ENCODE data around the gene PTTG1IP. TPM values are rescaled to one million over a fixed set of nuclear protein-coding genes. Genes with fewer than 3 reads are reported as not detected.
"Not testable (repeated sequence)": the region's sequence is repeated elsewhere in the genome, so short reads cannot be mapped to it uniquely, and the experiment has no call there.

PTTG1IP gene
- total RNA-seq, 2 donors from 2014 or later = 216 to 244 TPM

DNA sequence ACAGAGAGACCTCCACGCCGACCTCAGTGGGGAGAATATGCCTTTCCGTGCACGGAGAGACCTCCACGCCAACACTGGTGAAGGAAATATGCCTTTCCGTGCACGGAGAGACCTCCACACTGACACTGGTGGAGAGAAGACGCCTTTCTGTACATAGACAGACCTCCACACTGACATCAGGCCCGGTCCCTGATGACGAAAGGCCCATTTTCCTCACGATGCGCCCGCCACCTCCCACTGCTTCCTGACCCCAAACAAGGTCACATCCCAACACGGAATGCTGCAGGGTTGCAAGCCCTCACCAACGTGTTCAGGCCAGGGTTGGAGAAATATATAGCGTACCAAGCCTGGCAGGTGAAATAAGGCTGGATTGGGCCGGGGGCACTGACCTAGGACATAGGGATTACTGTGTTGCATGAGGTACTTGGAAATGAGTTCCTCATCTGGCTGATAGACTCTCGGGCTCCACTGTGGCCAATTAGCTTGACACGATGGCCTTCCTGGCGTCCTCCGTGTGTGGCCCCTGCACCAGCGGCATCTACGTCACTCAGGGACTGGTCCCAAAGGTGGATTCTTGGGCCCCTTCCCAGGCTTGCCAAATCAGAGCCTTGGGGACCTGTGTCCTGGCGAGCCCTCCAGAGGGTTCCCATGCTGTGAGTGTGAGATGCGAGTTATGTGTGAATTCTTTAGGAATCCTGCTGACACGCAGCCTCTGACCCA lies 39.1 kb downstream of the PTTG1IP start:
- WGBS = 89% methylated on average over 26 of the region's 26 CpGs
- DNase-seq (ENCODE audit: low spot score) = no peak

DNA sequence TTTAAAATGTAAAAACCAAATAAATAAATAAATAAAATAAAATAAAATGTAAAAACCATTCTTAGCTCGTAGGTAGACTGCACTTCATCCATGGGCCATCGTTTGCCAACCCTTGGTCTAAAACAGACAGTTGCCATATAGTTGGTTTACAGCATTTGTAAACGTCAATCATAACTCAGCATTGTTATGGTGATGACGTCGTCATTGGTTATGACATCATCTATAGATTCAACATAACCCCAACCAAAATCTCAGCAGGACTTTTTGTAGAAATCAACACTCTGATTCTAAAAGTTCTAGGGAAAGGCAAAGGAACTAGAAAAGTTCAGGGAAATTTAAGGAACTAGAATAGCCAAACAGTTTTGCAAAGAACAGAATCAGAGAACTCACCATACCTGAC lies 39.8 kb downstream of the PTTG1IP start:
- TF ChIP-seq POLR2AphosphoS5 (IDR thresholded peaks at IDR 0.05) (no peak), POLR2A (IDR thresholded peaks at IDR 0.05) (no peak)
- TF ChIP-seq, protein P1, sequence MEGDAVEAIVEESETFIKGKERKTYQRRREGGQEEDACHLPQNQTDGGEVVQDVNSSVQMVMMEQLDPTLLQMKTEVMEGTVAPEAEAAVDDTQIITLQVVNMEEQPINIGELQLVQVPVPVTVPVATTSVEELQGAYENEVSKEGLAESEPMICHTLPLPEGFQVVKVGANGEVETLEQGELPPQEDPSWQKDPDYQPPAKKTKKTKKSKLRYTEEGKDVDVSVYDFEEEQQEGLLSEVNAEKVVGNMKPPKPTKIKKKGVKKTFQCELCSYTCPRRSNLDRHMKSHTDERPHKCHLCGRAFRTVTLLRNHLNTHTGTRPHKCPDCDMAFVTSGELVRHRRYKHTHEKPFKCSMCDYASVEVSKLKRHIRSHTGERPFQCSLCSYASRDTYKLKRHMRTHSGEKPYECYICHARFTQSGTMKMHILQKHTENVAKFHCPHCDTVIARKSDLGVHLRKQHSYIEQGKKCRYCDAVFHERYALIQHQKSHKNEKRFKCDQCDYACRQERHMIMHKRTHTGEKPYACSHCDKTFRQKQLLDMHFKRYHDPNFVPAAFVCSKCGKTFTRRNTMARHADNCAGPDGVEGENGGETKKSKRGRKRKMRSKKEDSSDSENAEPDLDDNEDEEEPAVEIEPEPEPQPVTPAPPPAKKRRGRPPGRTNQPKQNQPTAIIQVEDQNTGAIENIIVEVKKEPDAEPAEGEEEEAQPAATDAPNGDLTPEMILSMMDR (IDR thresholded peaks at IDR 0.05) = no peak
- no peak for DNase-seq (ENCODE audit: low spot score)
- no peak overlapping the region for H3K4me3 ChIP-seq
- intact Hi-C loops (cut with DNase I) = no loop called here
- no peaks in the 10 kb centered on the region for H3K36me3 ChIP-seq
- H3K27me3 ChIP-seq (replicated peaks; ENCODE audit: insufficient read depth) = no peaks in the 10 kb centered on the region
- H3K9me3 ChIP-seq = no peaks in the 10 kb centered on the region
- H3K27ac ChIP-seq = no peak overlapping the region
- 87% methylated on average over 5 of the region's 5 CpGs for WGBS
- no peaks in the 10 kb centered on the region for H3K4me1 ChIP-seq (replicated peaks)

More for the DNA sequence above, 39.1 kb downstream of the PTTG1IP start:
- H3K27me3 ChIP-seq (replicated peaks; ENCODE audit: insufficient read depth) = no peaks in the 10 kb centered on the region
- no peak overlapping the region for H3K4me3 ChIP-seq
- TF ChIP-seq POLR2AphosphoS5 (IDR thresholded peaks at IDR 0.05) = no peak
- TF ChIP-seq, protein P1 (IDR thresholded peaks at IDR 0.05) = no peak
- TF ChIP-seq POLR2A (IDR thresholded peaks at IDR 0.05) = no peak
- no peaks in the 10 kb centered on the region for H3K9me3 ChIP-seq
- intact Hi-C loops (cut with DNase I) = no loop called here
- no peaks in the 10 kb centered on the region for H3K4me1 ChIP-seq (replicated peaks)
- no peak overlapping the region for H3K27ac ChIP-seq
- no peaks in the 10 kb centered on the region for H3K36me3 ChIP-seq

DNA sequence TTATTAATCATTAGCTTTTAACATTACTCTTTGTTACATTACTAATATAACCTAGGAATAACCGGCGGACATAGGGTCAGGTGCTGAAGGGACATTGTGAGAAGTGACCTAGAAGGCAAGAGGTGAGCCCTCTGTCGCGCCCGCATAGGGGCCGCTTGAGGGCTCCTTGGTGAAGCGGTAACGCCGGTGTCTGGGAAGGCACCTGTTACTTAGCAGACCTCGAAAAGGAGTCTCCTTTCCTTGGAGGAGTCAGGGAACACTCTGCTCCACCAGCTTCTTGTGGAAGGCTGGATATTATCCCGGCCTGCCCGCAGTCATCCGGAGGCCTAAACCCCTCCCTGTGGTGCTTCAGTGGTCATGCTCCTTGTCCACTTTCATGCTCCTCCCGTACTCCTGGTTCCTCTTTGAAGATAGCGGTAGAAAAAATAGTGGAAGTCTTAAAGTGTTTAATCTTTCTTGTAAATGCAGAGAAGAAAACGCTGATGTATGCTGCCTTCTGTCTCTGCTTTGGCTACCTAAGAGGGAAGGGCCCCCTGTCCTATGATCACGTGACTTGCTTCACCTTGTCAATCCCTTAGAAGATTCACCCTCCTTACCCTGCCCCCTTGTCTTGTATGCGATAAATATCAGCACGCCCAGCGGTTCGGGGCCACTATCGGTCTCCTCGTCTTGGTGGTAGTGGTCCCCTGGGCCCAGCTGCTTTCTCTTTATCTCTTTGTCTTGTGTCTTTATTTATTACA lies 40.8 kb downstream of the PTTG1IP start:
- not testable (repeated sequence) for H3K4me1 ChIP-seq (replicated peaks)

DNA sequence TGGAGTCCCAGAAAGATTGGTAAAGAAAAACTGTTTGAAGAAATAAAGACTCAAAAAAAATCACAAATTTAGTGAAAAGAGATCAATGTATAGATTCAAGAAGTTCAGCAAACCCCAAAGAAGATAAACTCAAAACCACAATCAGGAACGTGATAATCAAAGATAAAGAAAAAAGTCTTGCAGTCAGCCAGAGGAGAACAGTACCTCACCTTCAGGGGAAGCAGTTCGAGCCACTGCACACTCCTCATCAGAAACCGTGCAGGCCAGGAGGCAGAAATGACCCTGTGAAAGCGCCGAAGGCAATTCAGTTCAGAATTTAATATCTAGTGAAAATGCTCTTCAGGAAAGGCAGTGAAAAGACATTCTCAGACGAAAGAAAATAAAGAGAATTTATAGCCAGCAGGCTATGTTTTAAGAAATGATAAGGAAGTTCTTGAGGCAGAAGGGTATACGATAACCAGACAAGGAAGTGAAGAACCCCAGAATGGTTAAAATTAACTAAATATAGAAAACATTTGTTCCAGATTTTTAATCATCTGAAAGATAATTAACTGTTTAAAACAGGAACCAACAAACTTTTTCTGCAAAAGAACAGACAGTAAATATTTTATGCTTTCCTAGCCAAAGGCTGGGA lies 42.1 kb downstream of the PTTG1IP start:
- no peaks in the 10 kb centered on the region for H3K27me3 ChIP-seq (replicated peaks; ENCODE audit: insufficient read depth)
- no peak for DNase-seq (ENCODE audit: low spot score)
- H3K27ac ChIP-seq = no peak overlapping the region
- 43% methylated on average over 7 of the region's 7 CpGs for WGBS
- H3K4me1 ChIP-seq (replicated peaks) = no peaks in the 10 kb centered on the region
- H3K9me3 ChIP-seq = no peaks in the 10 kb centered on the region
- intact Hi-C loops (cut with DNase I) = no loop called here
- no peaks in the 10 kb centered on the region for H3K36me3 ChIP-seq
- no peak overlapping the region for H3K4me3 ChIP-seq
- no peak for TF ChIP-seq POLR2AphosphoS5 (IDR thresholded peaks at IDR 0.05)
- TF ChIP-seq, protein P1 (IDR thresholded peaks at IDR 0.05) = no peak
- no peak for TF ChIP-seq POLR2A (IDR thresholded peaks at IDR 0.05)

More for the DNA sequence above, 40.8 kb downstream of the PTTG1IP start:
- 84% methylated on average over 23 of the region's 23 CpGs for WGBS
- H3K9me3 ChIP-seq; intact Hi-C loops (cut with DNase I); DNase-seq (ENCODE audit: low spot score); H3K27me3 ChIP-seq (replicated peaks; ENCODE audit: insufficient read depth); H3K36me3 ChIP-seq; H3K27ac ChIP-seq; H3K4me3 ChIP-seq: not testable (repeated sequence)

DNA sequence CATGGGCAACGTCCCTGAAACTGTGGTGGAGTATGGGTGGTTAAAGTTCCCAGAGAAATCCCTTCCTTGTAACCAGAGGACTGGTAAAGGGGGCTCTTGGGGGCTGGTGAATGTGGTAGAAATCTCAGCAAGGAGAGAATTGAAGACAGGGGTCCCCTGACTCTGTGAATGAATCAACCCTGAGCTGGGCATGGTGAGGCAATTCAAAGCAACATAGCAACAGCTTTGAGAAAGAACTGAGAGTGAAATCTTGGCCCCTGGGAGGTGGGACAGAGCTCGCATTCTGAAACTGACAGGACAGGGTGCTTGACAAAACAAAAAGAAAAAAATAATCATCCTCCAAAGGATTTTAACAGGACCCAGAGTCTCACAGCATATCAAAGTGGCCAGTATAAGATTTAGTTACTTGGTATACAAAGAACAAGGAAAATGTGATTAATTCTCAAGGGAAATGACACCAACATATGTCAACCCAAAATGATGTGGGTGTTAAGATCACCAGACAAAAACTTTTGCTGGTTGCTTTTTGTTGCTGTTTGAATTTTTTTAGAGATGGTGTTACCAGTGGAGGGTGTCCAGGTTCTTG lies 43.9 kb downstream of the PTTG1IP start:
- intact Hi-C loops (cut with DNase I) = no loop called here
- H3K9me3 ChIP-seq = no peaks in the 10 kb centered on the region
- no peak for DNase-seq (ENCODE audit: low spot score)
- TF ChIP-seq, protein P1 (IDR thresholded peaks at IDR 0.05) = no peak
- no peak for TF ChIP-seq POLR2A (IDR thresholded peaks at IDR 0.05)
- no peak for TF ChIP-seq POLR2AphosphoS5 (IDR thresholded peaks at IDR 0.05)
- no peaks in the 10 kb centered on the region for H3K4me1 ChIP-seq (replicated peaks)
- H3K4me3 ChIP-seq = no peak overlapping the region
- no peaks in the 10 kb centered on the region for H3K27me3 ChIP-seq (replicated peaks; ENCODE audit: insufficient read depth)
- no peaks in the 10 kb centered on the region for H3K36me3 ChIP-seq
- H3K27ac ChIP-seq = no peak overlapping the region
- WGBS = 72% methylated on average over 2 of the region's 2 CpGs

All from prostate gland (tissue), 2 donors.